Thyroid gland (tissue), 4 donors: ENCODE measurements around the gene MAP4K5.

Source experiments
- CTCF ChIP-seq, 6 experiments: fragments of 200-600 bp in 3 of 6; fragments of 450-650 bp in 3 of 6; sonication (generic) in 3 of 6; IDR thresholded peaks; one replicate each; pipeline ENCODE4 v1.5.1; 2016 to 2019; ENCODE audit warnings: antibody characterized with exemption in 6 of 6, mild to moderate bottlenecking in 2 of 6, inconsistent platforms in 1 of 6, moderate library complexity in 1 of 6
- POLR2A ChIP-seq, 2 donors: fragments of 450-650 bp; IDR thresholded peaks; one replicate each; pipeline ENCODE4 v1.6.1; 2017; ENCODE audit warnings: antibody characterized with exemption in 2 of 2, mild to moderate bottlenecking in 2 of 2, moderate library complexity in 1 of 2

- no peak for TF ChIP-seq CTCF (IDR thresholded peaks at IDR 0.05)
- no peak for TF ChIP-seq POLR2A (IDR thresholded peaks at IDR 0.05)
Measured at GRCh38 chr14:50388256-50388931, 144.0 kb downstream of the MAP4K5 start.
